GM12864 (cell line): ENCODE results near the gene HOATZ.

ENCODE experiments used
- DNase-seq: peaks from one replicate; pipeline ENCODE4 v3.0.0-alpha.2; 2011; ENCODE audit warnings: low read depth
- H3K4me3 ChIP-seq: 2 replicates; pipeline ENCODE4 v1.5.1; 2011; ENCODE audit warnings: mild to moderate bottlenecking, low read depth, low read length, control low read depth
- TF ChIP-seq, protein P1 (sequence below): IDR thresholded peaks from 2 replicates; pipeline ENCODE4 v1.5.1; 2011; ENCODE audit warnings: low read depth, mild to moderate bottlenecking, moderate library complexity, low read length, control low read depth, inconsistent platforms; ENCODE audit errors: missing control alignments

The HOATZ gene

DNA sequence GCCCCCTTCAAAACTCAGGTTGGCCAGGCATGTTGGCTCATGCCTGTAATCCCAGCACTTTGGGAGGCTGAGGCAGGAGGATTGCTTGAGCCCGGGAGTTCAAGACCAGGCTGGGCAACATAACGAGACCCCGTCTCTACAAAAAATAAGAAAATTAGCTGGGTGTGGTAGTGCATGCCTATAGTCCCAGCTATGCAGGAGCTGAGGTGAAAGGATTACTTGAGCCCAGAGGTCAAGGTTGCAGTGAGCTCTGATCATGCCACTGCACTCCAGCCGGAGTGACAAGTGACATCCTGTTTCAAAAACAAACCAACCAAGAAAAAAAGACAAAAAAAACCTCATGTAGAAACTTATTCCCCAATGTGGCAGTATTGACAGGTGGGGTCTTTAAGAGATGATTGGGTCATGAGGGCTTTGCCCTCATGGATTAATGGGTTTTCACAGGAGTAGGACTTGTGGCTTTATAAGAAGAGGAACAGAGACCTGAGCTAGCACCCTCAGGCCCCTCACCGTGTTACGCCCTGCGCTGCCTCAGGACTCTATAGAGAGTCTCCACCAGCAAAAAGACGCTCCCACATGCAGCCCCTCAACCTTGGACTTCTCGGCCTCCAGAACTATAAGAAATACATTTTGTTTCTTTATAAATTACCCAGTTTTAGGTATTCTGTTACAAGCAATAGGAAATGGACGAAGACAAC is 48.3 kb downstream of the HOATZ start:
- no peak overlapping the region for H3K4me3 ChIP-seq
- no peak for DNase-seq
- TF ChIP-seq, protein P1, sequence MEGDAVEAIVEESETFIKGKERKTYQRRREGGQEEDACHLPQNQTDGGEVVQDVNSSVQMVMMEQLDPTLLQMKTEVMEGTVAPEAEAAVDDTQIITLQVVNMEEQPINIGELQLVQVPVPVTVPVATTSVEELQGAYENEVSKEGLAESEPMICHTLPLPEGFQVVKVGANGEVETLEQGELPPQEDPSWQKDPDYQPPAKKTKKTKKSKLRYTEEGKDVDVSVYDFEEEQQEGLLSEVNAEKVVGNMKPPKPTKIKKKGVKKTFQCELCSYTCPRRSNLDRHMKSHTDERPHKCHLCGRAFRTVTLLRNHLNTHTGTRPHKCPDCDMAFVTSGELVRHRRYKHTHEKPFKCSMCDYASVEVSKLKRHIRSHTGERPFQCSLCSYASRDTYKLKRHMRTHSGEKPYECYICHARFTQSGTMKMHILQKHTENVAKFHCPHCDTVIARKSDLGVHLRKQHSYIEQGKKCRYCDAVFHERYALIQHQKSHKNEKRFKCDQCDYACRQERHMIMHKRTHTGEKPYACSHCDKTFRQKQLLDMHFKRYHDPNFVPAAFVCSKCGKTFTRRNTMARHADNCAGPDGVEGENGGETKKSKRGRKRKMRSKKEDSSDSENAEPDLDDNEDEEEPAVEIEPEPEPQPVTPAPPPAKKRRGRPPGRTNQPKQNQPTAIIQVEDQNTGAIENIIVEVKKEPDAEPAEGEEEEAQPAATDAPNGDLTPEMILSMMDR, result no peak

DNA sequence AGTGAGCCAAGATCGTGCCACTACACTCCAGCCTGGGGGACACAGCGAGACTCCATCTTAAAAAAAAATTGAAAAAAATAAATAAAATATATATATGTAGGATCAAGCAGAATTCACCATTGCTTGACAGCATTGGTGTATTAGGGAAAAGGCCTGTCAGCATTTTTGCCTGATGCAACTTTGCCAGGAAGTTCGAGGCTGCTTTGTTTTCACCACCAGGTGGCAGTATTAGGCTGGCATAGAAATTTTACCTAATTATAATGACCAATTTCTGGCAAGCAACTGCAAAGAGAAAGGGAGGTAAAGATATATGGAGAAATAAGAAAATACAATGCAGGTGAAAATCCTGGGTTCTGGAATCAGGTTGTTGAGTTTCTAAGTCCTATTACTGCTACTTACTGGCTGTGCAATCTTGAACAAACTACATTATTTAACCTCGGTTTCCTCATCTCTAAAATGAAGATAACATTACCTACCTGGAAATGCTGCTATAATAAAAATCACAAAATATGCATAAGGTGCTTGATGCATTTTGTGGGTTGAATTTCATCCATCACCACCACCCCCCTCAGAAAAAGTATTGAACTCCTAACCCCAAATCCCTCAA is 50.6 kb downstream of the HOATZ start:
- TF ChIP-seq, protein P1, result peak; percentile 72
- H3K4me3 ChIP-seq, result no peak overlapping the region
- peak; percentile 31 for DNase-seq

DNA sequence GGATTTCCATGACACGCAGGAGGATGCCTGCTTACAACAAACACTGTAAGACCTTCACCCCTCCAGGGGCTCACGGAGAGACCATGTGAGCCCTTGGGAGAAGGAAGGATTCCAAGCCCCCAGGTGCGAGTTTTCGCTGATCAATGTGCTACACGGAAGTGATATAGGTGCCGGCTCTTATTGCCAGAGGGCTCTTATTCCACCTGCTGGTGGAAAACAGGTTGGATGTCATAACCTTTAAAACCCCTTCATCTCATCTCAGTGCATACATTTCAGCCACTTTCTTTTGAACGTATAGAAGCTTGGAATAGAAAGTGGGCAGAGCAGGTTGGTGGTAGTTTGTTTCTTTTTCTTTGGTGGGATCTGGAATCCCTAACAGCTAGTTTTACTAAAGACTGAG is 51.7 kb downstream of the HOATZ start:
- H3K4me3 ChIP-seq, result no peak overlapping the region
- TF ChIP-seq, protein P1, result no peak
- no peak for DNase-seq

DNA sequence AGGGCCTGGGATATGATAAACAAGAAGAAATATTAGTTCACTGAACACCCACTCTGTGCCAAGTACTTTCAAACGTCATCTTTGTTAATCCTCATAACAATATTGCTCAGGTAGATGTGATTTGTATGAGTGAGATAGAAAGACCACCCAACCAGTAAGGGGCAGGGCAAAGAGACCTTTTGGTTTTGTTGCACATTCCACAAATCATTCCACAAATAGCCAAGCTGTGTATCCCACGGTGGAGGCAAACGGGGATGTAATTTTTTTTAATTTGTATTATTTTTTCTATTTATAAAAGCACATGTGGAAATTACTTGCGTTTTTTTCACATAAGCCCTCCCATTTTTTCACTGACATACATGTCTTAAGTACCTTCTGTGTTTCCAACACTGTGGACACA is 54.9 kb downstream of the HOATZ start:
- TF ChIP-seq, protein P1, result no peak
- H3K4me3 ChIP-seq, result no peak overlapping the region
- no peak for DNase-seq

DNA sequence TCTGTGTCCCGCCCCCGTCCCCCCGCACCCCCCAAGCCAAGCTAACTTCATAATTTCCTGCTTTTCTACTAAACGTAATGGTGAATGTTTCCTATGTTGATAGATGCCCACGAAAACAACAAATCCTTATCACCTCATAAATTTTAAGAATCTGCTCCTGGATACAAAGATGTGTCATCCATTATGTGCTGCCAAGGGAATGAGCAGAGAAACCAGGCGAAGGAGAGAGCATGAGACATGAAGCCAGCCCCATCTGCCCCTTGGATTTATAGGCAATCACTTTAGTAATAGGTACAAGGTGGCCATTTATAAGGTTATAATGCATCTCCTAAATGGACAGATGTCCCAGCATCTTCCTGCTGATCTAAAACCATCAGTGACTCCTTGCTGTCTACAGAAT is 56.2 kb downstream of the HOATZ start:
- DNase-seq, result no peak
- H3K4me3 ChIP-seq, result no peak overlapping the region
- TF ChIP-seq, protein P1, result no peak

DNA sequence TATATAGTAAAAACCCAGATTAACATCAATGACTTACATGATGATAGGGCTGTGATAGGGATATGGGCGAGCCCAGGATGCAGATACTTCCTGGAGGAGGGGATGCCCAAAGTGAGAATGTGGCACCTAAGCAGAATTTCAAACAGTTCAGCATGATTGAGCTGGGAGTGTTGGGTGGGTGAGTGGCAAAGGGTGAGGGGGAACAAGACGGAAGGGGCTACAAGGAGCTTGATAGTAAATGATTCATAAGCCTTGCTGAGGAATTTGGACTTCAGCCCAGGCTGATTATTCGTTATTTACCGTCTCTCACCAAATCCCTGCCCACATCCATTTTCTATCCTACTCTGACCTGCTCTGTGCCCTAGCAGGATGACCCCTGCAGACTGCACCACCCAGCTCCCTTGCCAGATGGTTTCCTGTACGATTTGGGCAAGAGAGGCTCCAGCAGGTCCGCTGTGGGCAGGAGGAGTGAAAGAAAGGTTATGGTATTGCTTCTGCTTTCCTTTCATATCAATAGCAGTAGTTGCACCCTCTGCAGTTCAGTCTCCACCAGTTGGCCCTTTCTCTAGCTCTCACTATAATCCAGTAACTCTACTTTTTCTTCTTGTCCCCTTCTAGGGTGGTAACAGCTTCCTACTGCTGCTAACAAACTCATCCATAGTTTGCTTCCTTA is 57.4 kb downstream of the HOATZ start:
- TF ChIP-seq, protein P1, result no peak
- DNase-seq, result no peak
- no peak overlapping the region for H3K4me3 ChIP-seq
